HG03196 (cell line): Measurements from ENCODE around the gene ZNF646.

Source experiments
- ATAC-seq: cut with Tn5 transposase; IDR thresholded peaks from one replicate; pipeline ENCODE4 v1.9.1; 2021; ENCODE audit not compliant: unreplicated experiment

ZNF646 gene

DNA sequence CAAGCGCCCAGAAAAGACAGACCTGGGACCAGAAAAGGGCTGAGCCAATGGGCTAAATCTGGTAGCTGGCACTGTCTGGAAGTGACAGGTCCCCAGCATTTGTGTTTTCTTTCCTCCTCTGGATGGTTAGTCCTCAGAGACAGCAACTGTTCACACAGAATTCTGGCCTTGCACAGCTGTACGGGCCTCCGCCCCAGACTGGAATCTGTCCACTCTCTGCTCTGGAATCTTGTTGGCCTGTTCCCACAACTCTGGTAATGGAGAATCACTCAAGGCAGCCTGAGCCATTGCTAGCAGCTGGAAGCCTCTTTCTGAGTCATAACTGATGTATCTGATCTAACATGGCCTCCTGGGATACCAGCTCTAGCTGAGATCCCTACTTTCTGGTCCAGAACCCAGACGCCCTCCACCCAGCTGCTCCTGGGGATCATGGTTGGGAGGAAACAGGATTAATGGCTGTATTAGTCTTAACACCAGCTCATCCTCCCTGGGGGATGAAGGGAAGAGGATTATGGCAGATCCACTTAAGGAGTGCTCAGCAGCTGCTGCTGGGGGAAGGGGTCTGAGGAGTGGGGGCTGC is 9.2 kb upstream of the ZNF646 start:
- ATAC-seq = no peak

DNA sequence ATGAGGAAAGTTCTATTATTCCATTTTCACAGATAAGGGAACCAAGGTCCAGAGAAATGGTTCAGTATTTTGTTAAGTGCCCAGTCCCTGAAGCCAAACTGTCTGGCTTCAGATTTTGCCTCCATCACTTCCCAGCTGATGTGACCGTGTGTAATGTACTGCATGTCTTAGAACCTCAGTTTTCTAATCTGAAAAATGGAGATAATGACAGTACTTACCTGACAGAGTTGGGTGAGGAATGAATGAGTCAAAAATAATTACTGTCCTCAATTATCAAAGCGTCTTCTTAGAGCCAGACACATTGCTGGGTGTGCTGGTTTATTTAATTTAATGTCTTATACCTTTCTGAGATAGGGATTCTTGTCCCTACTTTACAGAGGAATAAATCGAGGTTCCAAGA is 6.9 kb upstream of the ZNF646 start:
- ATAC-seq = no peak

DNA sequence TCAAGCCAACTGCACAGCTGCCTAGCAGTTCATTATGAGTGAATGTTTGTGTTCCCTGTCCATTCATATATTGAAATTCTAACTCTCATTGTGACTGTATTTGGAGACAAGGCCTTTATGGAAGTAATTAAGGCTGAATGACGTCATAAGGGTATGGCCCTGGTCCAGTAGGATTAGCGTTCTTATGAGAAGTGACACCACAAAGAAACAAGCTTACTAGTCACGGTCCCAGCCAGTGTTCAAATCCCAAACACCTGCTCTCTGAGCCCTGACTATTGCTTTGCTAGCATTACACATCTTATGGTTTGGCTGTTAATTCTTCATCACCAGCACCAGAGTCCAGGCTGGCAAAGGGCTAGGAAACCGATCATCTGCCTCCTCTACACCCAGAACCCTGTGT is 2.4 kb upstream of the ZNF646 start:
- ATAC-seq = no peak

DNA sequence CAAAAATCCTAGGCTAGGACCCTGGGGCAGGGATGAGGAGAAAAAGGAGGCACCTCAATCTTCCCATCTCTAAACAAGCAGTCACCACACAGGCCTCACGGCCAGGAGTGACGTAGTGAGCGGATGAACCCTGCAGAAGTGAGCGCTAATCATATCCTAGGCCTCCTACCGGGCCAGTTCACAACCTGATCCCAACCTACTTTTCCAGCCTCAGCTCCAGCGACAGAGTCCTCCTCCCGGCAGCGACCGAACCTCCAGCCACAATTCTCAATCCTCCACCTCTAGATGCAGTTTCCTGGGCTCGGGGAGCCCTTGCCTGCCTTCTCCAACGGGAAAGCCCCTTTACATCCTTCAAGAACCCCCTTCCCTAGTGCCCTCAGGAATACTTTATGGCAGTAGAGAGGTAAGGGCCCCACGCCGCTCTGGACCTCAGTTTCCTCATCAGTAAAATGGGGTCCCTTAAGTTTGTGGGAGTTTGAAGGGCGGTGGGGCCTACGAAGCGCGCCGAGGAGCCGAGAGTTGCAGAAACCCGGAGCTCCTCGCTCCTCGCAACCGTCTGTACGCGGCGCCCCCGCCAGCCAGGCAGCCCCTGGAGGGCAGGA is 1.6 kb upstream of the ZNF646 start:
- peak; percentile 3 for ATAC-seq

DNA sequence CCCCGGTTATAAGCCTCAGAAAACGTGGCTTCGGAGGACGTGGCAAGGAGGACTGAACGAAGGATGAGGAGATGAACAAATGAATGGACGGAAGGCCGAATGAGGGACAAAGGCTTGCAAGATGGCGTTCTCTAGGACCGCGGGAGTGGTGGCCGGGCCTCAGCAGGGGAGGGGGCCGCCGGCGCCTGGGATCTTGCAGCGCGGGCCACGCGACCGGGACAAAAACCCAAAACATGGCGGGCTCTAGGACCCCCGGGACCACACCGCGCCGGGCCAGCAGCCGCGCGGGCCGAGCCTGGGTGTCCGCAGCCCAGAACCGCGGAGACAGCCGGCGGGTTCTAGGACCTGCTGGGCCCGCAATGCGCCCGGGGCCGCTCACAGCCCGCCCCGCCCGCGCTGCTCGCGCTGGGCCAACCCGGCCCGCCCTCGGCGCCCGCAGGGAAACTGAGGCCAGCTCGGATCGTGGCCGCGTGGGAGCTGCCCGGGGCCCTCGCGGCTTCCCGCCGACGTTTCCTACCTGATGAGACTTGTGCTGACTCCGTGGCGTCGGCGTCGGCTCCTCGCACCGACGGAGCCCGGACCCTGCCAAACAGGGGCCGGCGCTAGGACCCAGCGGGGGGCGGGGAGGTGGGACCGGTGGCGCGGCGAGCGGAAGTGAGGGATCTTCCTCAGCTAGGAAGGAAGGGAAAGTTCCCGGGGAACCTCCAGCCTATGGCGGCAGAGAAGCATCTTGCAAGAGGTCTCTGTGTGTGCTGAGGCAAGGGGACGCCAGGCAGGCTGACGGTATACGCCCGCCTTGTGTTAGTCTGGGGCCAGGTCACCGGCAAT is 866 bp upstream of the ZNF646 start:
- peak; percentile 48 for ATAC-seq

DNA sequence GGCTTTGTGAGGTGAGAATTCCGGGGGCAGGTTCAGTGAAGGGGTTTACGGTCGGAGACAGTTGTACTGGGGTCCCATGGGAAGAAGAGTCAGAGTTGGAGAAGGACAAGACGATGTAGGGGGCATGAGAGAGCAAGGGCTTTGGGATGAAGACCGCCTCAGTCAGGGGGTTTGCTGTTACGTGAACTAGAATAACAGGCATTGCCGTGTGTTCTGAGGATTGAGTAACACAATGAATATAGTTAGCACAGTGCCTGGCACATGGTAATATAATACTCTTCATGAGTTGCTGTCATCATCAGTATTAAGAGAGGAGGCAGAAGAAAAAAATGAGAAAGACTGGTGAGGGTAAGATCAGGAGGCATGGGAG is 577 bp downstream of the ZNF646 start:
- ATAC-seq = no peak

DNA sequence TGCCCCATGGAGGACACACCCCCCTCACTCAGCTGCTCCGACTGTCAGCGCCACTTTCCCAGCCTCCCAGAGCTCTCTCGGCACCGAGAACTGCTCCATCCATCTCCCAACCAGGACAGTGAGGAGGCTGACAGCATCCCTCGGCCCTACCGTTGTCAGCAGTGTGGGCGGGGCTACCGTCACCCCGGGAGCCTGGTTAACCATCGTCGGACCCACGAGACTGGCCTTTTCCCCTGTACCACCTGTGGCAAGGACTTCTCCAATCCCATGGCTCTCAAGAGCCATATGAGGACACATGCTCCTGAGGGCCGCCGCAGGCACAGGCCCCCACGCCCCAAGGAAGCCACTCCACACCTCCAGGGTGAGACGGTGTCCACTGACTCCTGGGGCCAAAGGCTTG is 2.1 kb downstream of the ZNF646 start:
- ATAC-seq = no peak

DNA sequence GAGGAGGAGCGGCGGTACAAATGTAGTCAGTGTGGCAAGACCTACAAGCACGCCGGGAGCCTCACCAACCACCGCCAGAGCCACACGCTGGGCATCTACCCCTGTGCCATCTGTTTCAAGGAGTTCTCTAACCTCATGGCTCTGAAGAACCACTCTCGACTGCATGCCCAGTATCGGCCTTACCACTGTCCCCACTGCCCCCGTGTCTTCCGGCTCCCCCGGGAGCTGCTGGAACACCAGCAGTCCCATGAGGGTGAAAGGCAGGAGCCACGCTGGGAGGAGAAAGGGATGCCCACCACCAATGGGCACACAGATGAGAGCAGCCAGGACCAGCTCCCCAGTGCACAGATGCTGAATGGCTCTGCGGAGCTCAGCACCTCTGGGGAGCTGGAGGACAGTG is 2.8 kb downstream of the ZNF646 start:
- ATAC-seq = no peak

DNA sequence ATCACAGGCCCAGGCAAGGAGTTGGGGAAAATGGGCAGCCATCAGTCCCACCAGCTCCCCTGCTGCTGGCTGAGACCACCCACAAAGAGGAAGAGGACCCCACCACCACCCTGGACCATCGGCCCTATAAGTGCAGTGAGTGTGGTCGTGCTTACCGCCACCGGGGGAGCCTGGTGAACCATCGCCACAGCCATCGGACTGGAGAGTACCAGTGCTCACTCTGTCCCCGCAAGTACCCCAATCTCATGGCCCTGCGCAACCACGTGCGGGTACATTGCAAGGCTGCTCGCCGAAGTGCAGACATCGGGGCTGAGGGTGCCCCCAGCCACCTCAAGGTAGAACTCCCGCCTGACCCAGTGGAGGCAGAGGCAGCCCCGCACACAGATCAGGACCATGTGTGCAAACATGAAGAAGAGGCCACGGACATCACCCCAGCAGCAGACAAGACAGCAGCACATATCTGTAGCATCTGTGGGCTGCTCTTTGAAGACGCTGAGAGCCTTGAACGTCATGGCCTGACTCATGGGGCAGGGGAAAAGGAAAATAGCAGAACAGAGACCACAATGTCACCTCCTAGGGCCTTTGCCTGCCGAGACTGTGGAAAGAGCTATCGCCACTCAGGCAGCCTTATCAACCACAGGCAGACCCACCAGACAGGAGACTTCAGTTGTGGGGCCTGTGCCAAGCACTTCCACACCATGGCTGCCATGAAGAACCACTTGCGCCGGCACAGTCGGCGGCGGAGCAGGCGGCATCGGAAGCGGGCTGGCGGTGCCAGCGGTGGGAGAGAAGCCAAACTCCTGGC is 3.6 kb downstream of the ZNF646 start:
- ATAC-seq = no peak

DNA sequence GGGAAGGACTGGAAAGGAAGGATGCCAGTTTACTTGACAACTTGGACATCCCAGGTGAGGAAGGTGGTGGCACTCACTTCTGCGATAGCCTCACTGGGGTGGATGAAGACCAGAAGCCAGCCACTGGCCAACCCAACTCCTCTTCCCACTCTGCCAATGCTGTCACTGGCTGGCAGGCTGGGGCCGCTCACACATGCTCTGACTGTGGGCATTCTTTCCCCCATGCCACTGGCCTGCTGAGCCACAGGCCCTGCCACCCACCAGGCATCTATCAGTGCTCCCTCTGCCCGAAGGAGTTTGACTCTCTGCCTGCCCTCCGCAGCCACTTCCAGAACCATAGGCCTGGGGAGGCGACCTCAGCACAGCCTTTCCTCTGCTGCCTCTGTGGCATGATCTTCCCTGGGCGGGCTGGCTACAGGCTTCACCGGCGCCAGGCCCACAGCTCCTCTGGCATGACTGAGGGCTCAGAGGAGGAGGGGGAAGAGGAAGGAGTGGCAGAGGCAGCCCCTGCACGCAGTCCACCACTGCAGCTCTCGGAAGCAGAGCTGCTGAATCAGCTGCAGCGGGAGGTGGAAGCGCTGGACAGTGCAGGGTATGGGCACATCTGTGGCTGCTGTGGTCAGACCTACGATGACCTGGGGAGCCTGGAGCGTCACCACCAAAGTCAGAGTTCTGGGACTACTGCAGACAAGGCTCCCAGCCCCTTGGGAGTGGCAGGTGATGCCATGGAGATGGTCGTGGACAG is 4.5 kb downstream of the ZNF646 start:
- no peak for ATAC-seq

DNA sequence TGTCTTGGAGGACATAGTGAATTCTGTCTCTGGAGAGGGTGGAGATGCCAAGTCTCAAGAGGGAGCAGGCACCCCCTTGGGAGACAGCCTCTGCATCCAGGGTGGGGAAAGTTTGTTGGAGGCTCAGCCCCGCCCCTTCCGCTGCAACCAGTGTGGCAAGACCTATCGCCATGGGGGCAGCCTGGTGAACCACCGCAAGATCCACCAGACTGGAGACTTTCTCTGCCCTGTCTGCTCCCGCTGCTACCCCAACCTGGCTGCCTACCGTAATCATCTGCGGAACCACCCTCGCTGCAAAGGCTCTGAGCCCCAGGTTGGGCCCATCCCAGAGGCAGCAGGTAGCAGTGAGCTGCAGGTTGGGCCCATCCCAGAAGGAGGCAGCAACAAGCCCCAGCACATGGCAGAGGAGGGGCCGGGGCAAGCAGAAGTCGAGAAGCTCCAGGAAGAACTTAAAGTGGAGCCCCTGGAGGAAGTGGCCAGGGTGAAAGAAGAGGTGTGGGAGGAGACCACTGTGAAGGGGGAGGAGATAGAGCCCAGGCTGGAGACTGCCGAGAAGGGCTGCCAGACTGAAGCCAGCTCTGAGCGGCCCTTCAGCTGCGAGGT is 5.2 kb downstream of the ZNF646 start:
- ATAC-seq = no peak

DNA sequence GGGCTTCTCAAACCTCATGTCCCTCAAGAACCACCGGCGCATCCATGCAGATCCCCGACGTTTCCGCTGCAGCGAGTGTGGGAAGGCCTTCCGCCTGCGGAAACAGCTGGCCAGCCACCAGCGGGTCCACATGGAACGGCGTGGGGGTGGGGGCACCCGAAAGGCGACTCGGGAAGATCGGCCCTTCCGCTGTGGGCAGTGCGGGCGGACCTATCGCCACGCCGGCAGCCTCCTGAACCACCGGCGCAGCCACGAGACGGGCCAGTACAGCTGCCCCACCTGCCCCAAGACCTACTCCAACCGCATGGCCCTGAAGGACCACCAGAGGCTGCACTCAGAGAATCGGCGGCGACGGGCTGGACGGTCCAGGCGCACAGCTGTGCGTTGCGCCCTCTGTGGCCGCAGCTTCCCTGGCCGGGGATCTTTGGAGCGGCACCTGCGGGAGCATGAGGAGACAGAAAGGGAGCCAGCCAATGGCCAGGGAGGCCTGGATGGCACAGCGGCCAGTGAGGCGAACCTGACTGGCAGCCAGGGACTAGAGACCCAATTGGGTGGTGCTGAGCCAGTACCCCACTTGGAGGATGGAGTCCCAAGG is 5.9 kb downstream of the ZNF646 start:
- no peak for ATAC-seq

DNA sequence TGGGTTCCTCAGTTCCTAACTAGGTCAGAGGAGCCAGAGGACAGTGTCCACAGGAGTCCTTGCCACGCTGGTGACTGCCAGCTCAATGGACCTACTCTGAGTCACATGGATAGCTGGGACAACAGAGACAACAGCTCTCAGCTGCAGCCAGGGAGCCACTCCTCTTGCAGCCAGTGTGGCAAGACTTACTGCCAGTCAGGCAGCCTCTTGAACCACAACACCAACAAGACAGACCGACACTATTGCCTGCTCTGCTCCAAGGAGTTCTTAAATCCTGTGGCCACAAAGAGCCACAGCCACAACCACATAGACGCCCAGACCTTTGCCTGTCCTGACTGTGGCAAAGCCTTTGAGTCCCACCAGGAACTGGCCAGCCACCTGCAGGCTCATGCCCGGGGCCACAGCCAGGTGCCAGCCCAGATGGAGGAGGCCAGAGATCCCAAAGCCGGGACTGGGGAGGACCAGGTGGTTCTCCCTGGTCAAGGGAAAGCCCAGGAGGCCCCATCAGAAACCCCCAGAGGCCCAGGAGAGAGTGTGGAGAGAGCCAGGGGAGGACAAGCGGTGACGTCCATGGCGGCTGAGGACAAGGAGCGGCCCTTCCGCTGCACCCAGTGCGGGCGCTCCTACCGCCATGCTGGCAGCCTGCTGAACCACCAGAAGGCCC is 6.7 kb downstream of the ZNF646 start:
- no peak for ATAC-seq

DNA sequence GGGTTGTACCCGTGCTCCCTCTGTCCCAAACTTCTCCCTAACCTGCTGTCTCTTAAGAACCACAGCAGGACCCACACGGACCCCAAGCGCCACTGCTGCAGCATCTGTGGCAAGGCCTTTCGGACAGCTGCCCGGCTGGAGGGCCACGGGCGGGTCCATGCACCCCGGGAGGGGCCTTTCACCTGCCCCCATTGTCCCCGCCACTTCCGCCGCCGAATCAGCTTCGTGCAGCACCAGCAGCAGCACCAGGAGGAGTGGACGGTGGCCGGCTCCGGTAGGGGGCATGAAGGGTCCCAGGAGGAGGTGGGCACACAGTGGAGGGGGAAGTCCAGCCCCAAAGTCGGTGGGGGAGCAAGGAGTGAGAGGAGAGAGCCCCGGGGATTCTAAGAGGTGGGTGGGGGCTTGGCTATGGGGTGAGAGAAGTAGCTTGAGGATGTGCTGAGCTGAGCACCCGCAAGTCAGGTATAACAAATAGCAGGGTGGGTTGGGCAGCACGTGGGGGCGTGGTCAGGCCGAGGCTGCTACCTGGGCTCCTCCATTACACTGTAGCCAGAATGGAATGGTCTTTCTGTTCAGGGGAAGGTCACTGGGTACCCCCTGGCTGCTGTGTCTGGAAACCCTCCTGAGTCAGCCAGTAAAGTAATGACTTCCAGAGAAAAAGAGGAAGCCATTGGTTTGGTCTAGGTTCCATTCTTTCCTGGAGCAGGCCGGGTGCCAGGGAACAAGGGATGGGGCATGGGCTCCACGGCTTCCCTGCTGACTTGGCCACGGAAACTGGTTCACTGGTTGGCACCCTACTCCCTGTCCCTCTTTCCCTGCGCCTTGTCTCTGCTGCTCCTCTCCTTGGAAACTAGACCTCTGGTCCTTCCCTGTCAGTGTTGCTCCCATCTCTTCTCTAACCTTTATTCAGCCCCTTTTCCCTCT is 7.5 kb downstream of the ZNF646 start:
- ATAC-seq = no peak

DNA sequence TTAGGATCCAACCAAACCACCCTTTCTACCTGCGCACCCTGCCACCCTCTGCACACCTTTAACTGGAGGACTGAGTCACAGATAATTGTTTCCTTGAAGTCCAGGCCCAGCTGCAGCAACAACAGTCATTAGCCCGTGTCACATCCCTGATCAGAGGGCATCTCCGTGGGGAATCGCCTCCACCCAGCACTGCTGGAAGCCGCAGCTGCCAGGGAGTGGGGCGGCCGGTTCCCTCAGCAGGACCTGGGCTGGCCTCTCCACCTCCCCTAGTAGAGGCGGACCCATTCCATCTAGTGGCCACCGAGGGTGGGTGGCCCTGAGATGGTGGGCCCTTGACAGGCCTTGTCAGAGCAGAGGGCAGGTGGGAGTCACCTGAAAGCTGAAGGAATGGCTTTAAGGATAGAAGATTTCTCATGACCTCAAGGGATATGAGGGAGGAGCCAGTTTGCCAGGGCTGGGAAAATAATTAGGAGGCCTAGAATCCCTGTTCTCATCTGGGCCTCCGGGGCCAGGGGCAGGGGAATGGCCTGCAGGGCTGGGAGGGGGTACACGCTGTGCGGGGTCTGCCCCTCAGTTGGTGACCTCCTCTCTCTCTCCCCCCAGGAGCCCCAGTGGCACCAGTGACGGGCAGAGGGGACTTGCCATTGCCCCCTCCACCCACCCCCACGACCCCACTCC is 8.3 kb downstream of the ZNF646 start:
- no peak for ATAC-seq

DNA sequence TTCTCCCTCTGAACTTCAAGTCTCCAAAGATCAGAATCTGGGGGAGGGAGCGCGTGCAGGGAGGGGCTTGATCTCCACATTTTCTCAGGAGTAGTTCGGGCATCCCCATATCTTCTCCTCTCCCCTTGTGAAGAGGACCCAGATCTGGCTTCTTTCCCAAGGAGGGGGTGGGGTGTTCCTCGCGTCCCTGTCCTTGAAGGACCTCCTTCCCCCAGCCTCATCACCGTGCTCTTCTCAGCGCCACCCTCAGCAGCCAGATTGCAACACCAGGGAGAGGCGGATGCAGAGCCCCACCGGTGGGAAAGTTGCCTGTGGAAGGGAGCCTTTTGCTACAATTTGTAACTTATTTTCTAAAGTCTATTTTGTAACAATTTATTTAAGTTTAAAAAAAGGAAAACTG is 8.9 kb downstream of the ZNF646 start:
- no peak for ATAC-seq

DNA sequence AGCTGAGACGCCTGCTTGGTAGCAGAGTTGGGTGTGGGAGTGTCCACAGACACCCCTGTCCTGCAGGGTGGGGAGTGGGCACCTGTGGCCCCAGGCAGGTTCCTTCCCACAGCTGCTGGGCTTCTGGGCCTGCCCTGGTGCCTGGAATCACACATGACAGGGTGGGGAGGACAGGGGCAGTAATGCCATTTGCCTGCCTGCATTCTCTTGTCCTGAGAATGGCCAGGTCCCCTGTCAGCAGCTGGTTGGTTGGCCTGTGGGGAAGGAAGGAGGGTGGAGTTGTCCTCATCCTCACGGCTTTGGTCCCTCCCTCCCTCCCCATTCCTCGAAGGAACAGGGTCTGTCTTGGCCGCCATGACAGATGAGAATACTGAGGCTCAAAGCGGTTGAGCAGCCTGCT is 9.3 kb downstream of the ZNF646 start:
- no peak for ATAC-seq

DNA sequence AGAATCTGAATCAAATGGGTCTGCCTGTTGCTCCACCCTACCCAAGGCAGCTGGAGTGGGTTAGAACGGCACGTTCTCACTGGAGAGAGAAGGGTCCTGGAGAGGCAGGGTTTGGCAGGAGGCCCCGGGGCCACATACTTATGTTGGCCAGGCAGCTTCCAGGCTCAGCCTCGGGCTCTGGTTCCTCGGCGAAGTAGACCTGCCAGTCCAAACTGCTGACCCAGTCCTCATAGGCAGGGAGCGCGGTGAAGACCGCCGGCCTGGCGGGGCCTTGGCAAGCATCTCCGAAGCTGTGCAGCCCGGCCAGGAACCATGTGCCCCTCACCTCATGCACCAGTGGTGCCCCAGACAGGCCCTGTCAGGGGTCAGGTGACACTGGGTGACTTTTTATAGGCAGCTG is 9.8 kb downstream of the ZNF646 start:
- ATAC-seq = no peak
